GM13976 (cell line): ENCODE measurements around the gene ZFYVE28.

Experiments used
- DNase-seq: peaks from one replicate; pipeline ENCODE4 v3.0.0; 2012; ENCODE audit warnings: low spot score
- CTCF ChIP-seq: IDR thresholded peaks from 2 replicates; pipeline ENCODE4 v1.5.1; 2012; ENCODE audit warnings: borderline replicate concordance, mild to moderate bottlenecking; ENCODE audit not compliant: insufficient read depth; ENCODE audit errors: extremely low read depth, missing control alignments, control extremely low read depth
- in situ Hi-C: fragments of 300-500 bp; cut with MboI; formaldehyde crosslinking; loops from one replicate; pipeline ENCODE4 v1.12.0; 2022; ENCODE audit warnings: low sequenced_read_pairs, mixed read lengths, inconsistent platforms; ENCODE audit not compliant: unreplicated experiment

The ZFYVE28 gene

GRCh38 chr4:2408401-2408958 lies 10.0 kb downstream of the ZFYVE28 start:
- no peak for TF ChIP-seq CTCF
- DNase-seq = no peak
- in situ Hi-C loops = no loop called here

- no peak for TF ChIP-seq CTCF
- in situ Hi-C loops = no loop called here
- DNase-seq = no peak
Measured at GRCh38 chr4:2407991-2408342, 10.5 kb downstream of the ZFYVE28 start.

- no peak for DNase-seq
- in situ Hi-C loops = no loop called here
- TF ChIP-seq CTCF = no peak
Measured at GRCh38 chr4:2406920-2407319, 11.5 kb downstream of the ZFYVE28 start.

- no peak for DNase-seq
- TF ChIP-seq CTCF = no peak
- in situ Hi-C loops = no loop called here
Measured at GRCh38 chr4:2406406-2406805, 12.0 kb downstream of the ZFYVE28 start.

GRCh38 chr4:2402941-2403340 lies 15.5 kb downstream of the ZFYVE28 start:
- no peak for DNase-seq
- no peak for TF ChIP-seq CTCF
- in situ Hi-C loops = no loop called here

- in situ Hi-C loops = no loop called here
- DNase-seq = no peak
- TF ChIP-seq CTCF = no peak
Measured at GRCh38 chr4:2402048-2402842, 16.2 kb downstream of the ZFYVE28 start.
